Breast epithelium (tissue), 3 donors: Measurements from ENCODE around the gene MICA.

Experiments
- POLR2A ChIP-seq: fragments of 450-650 bp; IDR thresholded peaks from one replicate; pipeline ENCODE4 v1.6.1; 2016; ENCODE audit warnings: antibody characterized with exemption, mild to moderate bottlenecking, moderate library complexity
- POLR2AphosphoS5 ChIP-seq, 3 donors: sonication (generic); formaldehyde crosslinking; IDR thresholded peaks; one replicate each; pipeline ENCODE4 v1.6.1; 2017; ENCODE audit warnings: antibody characterized with exemption in 3 of 3
- TF ChIP-seq, protein P1 (sequence below), 3 donors: fragments of 450-650 bp; IDR thresholded peaks; one replicate each; pipeline ENCODE4 v1.5.1; 2016 to 2017; ENCODE audit warnings: antibody characterized with exemption in 3 of 3, mild to moderate bottlenecking in 3 of 3, moderate library complexity in 3 of 3

- TF ChIP-seq, protein P1, sequence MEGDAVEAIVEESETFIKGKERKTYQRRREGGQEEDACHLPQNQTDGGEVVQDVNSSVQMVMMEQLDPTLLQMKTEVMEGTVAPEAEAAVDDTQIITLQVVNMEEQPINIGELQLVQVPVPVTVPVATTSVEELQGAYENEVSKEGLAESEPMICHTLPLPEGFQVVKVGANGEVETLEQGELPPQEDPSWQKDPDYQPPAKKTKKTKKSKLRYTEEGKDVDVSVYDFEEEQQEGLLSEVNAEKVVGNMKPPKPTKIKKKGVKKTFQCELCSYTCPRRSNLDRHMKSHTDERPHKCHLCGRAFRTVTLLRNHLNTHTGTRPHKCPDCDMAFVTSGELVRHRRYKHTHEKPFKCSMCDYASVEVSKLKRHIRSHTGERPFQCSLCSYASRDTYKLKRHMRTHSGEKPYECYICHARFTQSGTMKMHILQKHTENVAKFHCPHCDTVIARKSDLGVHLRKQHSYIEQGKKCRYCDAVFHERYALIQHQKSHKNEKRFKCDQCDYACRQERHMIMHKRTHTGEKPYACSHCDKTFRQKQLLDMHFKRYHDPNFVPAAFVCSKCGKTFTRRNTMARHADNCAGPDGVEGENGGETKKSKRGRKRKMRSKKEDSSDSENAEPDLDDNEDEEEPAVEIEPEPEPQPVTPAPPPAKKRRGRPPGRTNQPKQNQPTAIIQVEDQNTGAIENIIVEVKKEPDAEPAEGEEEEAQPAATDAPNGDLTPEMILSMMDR (IDR thresholded peaks at IDR 0.05), result no peak
- TF ChIP-seq POLR2A, result no peak
- TF ChIP-seq POLR2AphosphoS5 (IDR thresholded peaks at IDR 0.05), result no peak
These were observed 17.2 kb downstream of the MICA start for GRCh38 chr6:31420546-31420945.
